ENCODE results near the gene KLK2. TPM values are rescaled to one million over a fixed set of nuclear protein-coding genes. Genes with fewer than 3 reads are reported as not detected.

Gene KLK2
- total RNA-seq, 1 donor from 2014 or later = not detected

- Mint-ChIP-seq H3K27me3 (ENCODE audit: unreplicated experiment) (peaks cover 5% of the 10 kb centered on the region), H3K36me3 (ENCODE audit: low read depth, unreplicated experiment) (peaks cover 2% of the 10 kb centered on the region), H3K4me1 (ENCODE audit: unreplicated experiment) (no peaks in the 10 kb centered on the region), H3K9me3 (ENCODE audit: unreplicated experiment) (peaks cover 7% of the 10 kb centered on the region), H3K27ac (ENCODE audit: unreplicated experiment) (no peak overlapping the region), H3K4me3 (ENCODE audit: unreplicated experiment) (no peak overlapping the region)
- no peak for DNase-seq (ENCODE audit: low spot score)
- TF ChIP-seq CTCF (IDR thresholded peaks at IDR 0.05; ENCODE audit: unreplicated experiment) = no peak
Measured at GRCh38 chr19:50877338-50877737, 4.1 kb downstream of the KLK2 start.

GRCh38 chr19:50878851-50879250, 5.6 kb downstream of the KLK2 start:
- peaks cover 4% of the 10 kb centered on the region for H3K27me3 Mint-ChIP-seq (ENCODE audit: unreplicated experiment)
- peaks cover 7% of the 10 kb centered on the region for H3K9me3 Mint-ChIP-seq (ENCODE audit: unreplicated experiment)
- H3K36me3 Mint-ChIP-seq (ENCODE audit: low read depth, unreplicated experiment) = no peaks in the 10 kb centered on the region
- no peak overlapping the region for H3K4me3 Mint-ChIP-seq (ENCODE audit: unreplicated experiment)
- TF ChIP-seq CTCF (IDR thresholded peaks at IDR 0.05; ENCODE audit: unreplicated experiment) = no peak
- no peak overlapping the region for H3K27ac Mint-ChIP-seq (ENCODE audit: unreplicated experiment)
- no peak for DNase-seq (ENCODE audit: low spot score)
- no peaks in the 10 kb centered on the region for H3K4me1 Mint-ChIP-seq (ENCODE audit: unreplicated experiment)

GRCh38 chr19:50880241-50880640, 7.0 kb downstream of the KLK2 start:
- no peak for DNase-seq (ENCODE audit: low spot score)
- Mint-ChIP-seq H3K9me3 (ENCODE audit: unreplicated experiment) (peaks cover 7% of the 10 kb centered on the region), H3K27me3 (ENCODE audit: unreplicated experiment) (peaks cover 6% of the 10 kb centered on the region), H3K4me1 (ENCODE audit: unreplicated experiment) (no peaks in the 10 kb centered on the region), H3K4me3 (ENCODE audit: unreplicated experiment) (no peak overlapping the region), H3K27ac (ENCODE audit: unreplicated experiment) (no peak overlapping the region), H3K36me3 (ENCODE audit: low read depth, unreplicated experiment) (no peaks in the 10 kb centered on the region)
- no peak for TF ChIP-seq CTCF (IDR thresholded peaks at IDR 0.05; ENCODE audit: unreplicated experiment)

- Mint-ChIP-seq H3K9me3 (ENCODE audit: unreplicated experiment) (peaks cover 17% of the 10 kb centered on the region), H3K4me3 (ENCODE audit: unreplicated experiment) (no peak overlapping the region), H3K27ac (ENCODE audit: unreplicated experiment) (no peak overlapping the region), H3K27me3 (ENCODE audit: unreplicated experiment) (peaks cover 7% of the 10 kb centered on the region), H3K36me3 (ENCODE audit: low read depth, unreplicated experiment) (no peaks in the 10 kb centered on the region), H3K4me1 (ENCODE audit: unreplicated experiment) (no peaks in the 10 kb centered on the region)
- DNase-seq (ENCODE audit: low spot score) = no peak
- no peak for TF ChIP-seq CTCF (IDR thresholded peaks at IDR 0.05; ENCODE audit: unreplicated experiment)
Measured at GRCh38 chr19:50882188-50882587, 8.9 kb downstream of the KLK2 start.

- H3K4me3 Mint-ChIP-seq (ENCODE audit: unreplicated experiment) = no peak overlapping the region
- H3K27ac Mint-ChIP-seq (ENCODE audit: unreplicated experiment) = no peak overlapping the region
- H3K9me3 Mint-ChIP-seq (ENCODE audit: unreplicated experiment) = peaks cover 25% of the 10 kb centered on the region
- no peak for DNase-seq (ENCODE audit: low spot score)
- no peaks in the 10 kb centered on the region for H3K4me1 Mint-ChIP-seq (ENCODE audit: unreplicated experiment)
- peaks cover 5% of the 10 kb centered on the region for H3K27me3 Mint-ChIP-seq (ENCODE audit: unreplicated experiment)
- no peak for TF ChIP-seq CTCF (IDR thresholded peaks at IDR 0.05; ENCODE audit: unreplicated experiment)
- peaks cover 7% of the 10 kb centered on the region for H3K36me3 Mint-ChIP-seq (ENCODE audit: low read depth, unreplicated experiment)
Measured at GRCh38 chr19:50889638-50890037, 16.4 kb downstream of the KLK2 start.

All from endothelial cell (in vitro differentiated cells).